ENCODE results near the gene DNAH8.

The DNAH8 gene

GRCh38 chr6:38876475-38876874 is 161.4 kb downstream of the DNAH8 start:
- DNase-seq (ENCODE audit: insufficient read length, low spot score): no peak
- FAIRE-seq: no peak
- TF ChIP-seq CTCF (IDR thresholded peaks at IDR 0.05; ENCODE audit: insufficient read depth, missing control alignments): no peak

GRCh38 chr6:38877721-38878120 is 162.6 kb downstream of the DNAH8 start:
- no peak for TF ChIP-seq CTCF (IDR thresholded peaks at IDR 0.05; ENCODE audit: insufficient read depth, missing control alignments)
- no peak for FAIRE-seq
- DNase-seq (ENCODE audit: insufficient read length, low spot score): no peak

GRCh38 chr6:38882157-38882556 is 167.0 kb downstream of the DNAH8 start:
- FAIRE-seq (no peak), DNase-seq (ENCODE audit: insufficient read length, low spot score) (no peak)
- TF ChIP-seq CTCF (IDR thresholded peaks at IDR 0.05; ENCODE audit: insufficient read depth, missing control alignments): no peak

GRCh38 chr6:38897507-38897906 is 182.4 kb downstream of the DNAH8 start:
- FAIRE-seq (no peak), DNase-seq (ENCODE audit: insufficient read length, low spot score) (no peak)

GRCh38 chr6:38901802-38902522 is 186.9 kb downstream of the DNAH8 start:
- DNase-seq (ENCODE audit: insufficient read length, low spot score): no peak
- no peak for FAIRE-seq
- TF ChIP-seq CTCF (IDR thresholded peaks at IDR 0.05; ENCODE audit: insufficient read depth, missing control alignments): no peak

More at GRCh38 chr6:38897507-38897906, 182.4 kb downstream of the DNAH8 start:
- no peak for TF ChIP-seq CTCF (IDR thresholded peaks at IDR 0.05; ENCODE audit: insufficient read depth, missing control alignments)

- FAIRE-seq: no peak
- no peak for DNase-seq (ENCODE audit: insufficient read length, low spot score)
- no peak for TF ChIP-seq CTCF (IDR thresholded peaks at IDR 0.05; ENCODE audit: insufficient read depth, missing control alignments)
Observed at GRCh38 chr6:38906582-38906981, 191.5 kb downstream of the DNAH8 start.

GRCh38 chr6:38907264-38907663 is 192.2 kb downstream of the DNAH8 start:
- TF ChIP-seq CTCF (IDR thresholded peaks at IDR 0.05; ENCODE audit: insufficient read depth, missing control alignments): no peak
- DNase-seq (ENCODE audit: insufficient read length, low spot score): no peak
- FAIRE-seq: no peak

All from D721Med (cell line).